KG1 (cell line): Measurements from ENCODE around the gene TAS1R3.

Experiments used
- DNase-seq: peaks from one replicate; lab custom pipeline; 2025; lab: John Stamatoyannopoulos, UW

Gene TAS1R3

DNA sequence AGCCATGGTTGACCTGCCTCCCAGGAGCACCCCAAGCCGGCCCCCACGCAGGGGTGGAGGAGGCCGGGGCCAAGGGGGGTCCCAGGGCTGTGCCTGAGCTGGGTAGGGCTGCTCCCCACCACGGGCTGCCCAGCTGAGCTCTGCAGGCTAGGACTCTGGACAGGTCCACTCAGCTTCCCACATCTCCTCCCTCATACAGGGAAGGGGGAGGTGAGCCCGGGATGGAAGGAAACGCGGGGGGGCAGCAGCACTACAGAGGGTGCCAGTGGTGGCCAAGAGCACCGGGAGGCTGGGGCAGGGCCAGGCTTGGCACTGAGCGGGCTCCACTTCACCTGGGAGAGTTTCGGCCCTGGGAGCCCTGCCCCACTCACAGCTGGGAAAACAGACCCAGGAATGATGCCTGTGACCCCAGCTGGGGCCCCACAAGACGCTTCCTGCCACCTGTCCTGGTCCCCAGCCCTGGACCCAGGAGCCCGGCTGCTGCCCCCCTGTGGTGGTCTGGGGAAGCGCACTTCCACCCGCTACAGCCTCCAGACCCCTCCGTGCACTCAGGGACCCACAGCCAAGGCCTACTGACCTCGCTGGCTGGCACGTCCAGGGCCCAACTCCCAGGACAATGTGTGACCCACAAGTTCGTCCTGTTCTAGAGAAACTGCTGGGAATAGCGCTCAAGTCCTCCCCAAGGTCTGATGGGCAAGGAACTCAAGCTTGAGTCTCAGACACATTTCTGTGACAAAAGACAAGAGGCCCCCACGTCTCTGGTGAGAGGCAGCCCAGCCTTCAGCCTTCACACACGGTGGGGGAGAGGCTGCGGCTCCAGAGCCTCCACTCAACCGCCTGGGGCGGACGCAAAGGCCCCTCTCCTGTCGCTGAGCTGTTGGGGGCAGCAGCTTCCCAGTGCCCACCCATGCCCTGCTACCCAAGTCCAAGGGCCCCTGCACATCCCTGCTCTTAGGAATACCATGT, 40.9 kb downstream of the TAS1R3 start:
- DNase-seq = peak; percentile 22

DNA sequence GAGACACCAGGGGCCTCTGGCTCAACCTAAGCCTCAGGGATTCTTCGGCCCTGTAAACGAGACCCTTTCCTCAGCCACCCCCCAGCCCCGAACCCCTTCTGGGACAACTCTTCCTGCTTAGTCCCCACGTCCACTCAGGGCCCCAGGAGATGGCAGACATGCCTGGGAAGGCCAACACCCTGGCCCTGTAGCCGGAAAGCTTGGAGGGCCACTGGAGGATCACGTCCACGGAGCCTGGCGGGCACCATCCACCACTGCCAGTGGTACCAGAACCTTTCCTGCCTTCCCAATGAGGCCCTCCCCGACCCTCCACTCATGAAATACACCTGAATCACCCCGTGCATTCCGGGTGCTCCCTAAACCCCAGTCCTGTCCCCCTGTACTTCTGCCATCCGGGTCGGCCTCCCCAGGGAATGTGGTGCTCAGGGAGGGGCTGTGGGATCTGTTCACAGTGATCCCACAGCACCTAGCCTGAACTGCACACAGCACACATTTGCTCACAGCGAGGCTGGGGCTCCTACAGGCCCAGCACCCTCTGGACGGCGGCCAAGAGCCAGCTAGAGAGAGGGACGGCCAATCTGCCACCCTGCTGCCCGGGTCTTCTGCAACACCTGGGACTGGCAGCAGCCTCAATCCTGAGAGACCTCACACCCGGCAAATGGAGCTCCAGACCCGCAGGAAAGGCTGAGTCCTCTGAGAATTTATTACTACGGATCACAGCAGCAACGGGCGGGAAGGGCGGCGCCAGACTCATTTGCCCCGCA, 42.2 kb downstream of the TAS1R3 start:
- DNase-seq = no peak

DNA sequence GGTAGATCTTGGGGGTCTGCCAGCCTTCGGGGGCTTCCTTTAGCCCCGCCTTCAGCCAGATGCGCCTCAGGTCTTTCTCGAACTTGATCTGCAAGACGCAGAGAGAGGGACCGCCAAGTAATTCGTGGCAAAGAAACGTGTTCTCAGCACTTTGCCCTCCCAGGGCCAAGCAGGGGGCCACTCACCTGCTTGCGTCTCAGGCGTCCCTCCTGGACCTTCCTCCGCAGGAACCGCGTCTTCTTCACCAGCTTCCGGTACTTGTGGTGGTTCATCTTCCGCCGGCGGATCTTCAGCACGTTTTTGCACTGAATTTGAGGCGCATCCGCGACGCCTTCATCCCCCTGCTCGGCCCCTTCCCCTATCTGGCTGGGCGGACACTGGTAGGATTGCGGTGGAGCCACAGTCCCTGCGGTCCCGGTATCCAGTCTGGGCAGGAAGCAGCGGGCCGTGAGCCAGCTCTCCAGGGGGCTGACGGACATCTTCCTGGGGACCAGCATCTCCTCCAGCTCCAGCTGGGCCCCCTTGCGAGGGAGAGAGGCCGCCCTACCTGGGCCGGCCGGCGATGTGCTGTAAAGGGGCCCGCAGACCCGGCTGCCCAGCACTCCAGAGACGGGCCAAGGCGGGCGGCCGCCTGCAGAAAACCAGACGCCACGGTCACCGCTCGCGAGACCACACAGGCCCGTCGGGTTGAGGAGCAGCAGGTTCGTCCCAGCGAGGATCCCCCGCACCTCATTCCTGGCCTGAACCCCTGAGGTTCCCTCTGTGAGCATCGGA, 42.9 kb downstream of the TAS1R3 start:
- DNase-seq = no peak

DNA sequence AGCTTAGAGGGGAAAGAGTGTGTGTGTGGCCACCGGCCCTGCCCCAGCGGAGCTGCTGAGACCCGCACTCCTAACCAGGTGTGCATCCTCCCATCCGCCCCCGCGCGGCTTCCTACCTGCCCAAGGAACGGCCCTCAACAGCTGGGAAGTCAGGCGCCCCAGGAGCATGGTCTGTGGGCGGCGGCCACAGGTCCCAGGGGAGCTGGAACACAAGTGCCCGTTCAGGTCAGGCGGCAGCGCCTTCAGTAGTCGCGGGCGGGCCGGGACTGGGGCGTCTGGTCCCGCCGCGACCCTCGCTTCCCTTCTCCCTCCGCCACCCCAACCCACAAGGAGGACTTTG, 43.5 kb downstream of the TAS1R3 start:
- DNase-seq = no peak

DNA sequence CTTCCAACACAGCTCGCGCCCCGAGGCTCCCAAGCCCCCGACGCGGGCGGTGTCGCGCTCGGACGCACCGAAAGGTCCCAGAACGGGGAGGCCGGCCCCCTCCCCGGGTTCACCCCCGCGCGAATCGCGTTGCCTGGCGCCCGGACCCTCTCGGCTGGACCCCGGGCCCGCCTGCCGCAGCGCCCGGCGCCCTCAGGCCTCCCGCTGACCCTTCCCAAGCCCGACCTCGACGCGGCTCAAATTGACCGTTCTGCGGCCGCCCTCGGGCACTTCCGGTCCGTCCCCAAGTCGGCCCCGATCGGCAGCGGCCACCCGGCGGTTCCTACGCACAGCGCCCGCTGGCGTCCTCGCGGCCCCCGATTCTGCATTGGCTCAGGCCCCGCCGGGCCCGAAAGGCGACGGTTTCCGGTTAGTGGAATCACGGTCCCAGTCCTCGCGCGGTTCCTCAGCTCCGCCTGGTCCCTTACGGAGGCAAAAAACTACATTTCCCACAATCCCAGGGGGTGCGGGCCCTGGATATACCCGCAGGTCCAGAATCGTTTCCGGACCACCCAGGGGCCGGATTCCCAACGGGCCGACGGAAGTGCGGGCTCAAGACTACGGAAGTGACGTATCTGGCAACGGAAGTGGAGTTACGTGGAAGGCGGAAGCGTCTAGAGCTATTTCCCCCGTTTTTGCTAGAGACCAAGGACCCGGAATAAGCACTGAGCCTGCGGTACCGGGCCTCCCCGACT, 44.0 kb downstream of the TAS1R3 start, which contains the start of gene AURKAIP1:
TSS of gene AURKAIP1 (minus strand) at position 279 of the 734 bp plus-strand sequence. CDS start 451 bp downstream, outside the sequence.
- peak; percentile 99 for DNase-seq

DNA sequence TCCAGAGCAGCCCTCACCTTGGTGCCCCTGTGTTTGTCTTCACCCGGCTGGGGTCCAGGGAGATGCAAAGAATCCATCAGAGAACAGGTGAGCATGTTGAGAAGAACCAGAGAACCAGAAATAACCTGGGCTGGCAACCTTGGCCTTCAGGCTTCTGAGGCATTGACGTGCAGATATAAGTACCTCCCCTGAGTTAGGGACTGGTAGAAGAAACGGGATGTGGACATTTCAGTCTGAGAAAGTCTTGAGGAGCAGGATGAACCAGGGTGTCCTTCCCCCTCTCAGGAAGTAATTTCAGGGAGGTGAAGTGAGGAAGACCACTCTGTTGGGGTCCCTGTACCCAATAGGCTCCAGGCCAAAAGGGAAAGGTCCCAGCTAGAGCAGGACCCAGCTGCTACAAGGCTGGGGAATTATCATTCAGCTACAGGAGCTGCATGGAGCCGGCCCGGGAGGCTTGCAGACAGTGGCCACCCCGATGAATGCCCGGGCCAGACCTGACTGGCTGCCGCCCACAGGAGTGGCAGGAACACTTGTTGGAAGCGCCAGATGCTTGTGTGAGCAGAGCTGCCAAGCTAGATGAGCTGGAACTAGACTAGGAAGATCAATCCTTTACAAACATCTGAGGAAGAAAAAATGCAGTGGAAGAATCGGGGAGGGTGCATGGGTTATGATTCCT, 45.6 kb downstream of the TAS1R3 start:
- DNase-seq = no peak

DNA sequence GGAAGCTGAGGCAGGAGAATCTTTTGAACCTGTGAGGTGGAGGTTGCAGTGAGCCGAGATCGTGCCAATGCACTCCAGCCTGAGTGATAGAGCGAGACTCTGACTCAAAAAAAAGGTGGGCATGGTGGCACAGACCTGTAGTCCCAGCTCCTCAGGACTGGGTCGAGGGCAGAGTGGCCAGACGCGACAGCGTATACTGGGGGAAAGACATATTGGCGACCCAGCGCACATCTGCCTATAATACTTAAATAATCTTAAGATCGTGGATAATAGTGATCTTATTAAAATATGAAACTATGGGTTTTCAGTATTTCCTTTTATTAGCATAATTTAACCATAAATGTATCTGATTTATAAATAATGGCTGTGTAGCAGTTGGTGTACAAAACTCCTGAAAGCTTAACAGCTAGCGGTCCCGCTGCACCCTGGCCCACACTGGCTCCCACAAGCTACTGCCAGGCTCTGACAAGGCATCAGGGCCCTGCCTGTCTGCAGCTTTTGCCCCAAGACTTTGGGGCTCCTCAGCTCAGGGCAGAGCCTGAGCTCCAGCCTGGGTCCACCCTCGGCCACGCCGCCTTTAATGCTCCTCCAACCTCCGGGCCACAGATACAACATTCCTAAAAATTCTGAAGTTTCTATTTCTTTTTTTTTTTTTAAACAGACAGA, 46.6 kb downstream of the TAS1R3 start:
- DNase-seq = no peak

DNA sequence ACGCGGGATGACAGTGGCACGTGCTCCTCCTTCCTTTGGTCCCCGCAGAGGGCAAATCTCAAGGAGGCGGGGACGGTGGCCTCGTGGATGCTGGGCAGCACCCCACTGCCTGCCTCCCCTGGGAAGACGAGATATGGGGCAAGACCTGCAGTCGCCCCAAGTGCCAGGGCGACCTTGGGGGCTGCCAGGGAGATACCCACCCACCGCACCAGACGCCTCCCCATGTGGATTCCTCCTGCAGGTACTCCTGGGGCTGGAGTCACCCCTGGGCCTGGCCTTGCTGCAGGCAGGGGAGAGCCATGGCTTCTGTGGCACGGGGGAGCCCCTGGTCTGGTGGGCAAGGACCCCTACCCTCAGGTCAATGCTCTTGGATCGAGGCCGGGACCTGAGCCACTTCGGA, 49.8 kb downstream of the TAS1R3 start:
- no peak for DNase-seq

DNA sequence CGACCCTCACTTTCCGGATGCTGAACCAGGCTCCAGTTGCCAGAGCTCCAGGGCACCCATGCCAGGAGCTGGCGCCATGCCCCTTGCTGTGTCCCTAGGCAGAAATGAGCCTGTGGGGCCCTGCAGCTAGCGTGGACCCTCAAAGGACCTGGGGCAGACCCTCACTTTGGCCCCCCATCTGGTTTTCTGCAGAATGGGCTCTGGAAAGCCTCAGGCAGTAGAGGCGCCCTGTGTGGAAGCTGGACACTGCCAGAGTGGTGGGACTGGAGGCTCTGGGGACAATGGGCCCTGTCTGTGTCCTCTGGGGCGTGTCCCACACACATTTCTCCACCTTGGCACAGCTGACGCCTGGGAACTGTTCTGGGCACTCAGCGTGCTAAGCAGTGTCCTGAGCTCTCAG, 50.2 kb downstream of the TAS1R3 start:
- no peak for DNase-seq
